HG03025 (cell line): Measurements from ENCODE around the gene SLC7A4.
"Not testable (repeated sequence)": the region's sequence is repeated elsewhere in the genome, so short reads cannot be mapped to it uniquely, and the experiment has no call there.

Experiments used
- ATAC-seq: cut with Tn5 transposase; IDR thresholded peaks from one replicate; pipeline ENCODE4 v1.9.1; 2021; ENCODE audit warnings: mild to moderate bottlenecking, moderate library complexity; ENCODE audit not compliant: unreplicated experiment, low FRiP score

SLC7A4 gene

DNA sequence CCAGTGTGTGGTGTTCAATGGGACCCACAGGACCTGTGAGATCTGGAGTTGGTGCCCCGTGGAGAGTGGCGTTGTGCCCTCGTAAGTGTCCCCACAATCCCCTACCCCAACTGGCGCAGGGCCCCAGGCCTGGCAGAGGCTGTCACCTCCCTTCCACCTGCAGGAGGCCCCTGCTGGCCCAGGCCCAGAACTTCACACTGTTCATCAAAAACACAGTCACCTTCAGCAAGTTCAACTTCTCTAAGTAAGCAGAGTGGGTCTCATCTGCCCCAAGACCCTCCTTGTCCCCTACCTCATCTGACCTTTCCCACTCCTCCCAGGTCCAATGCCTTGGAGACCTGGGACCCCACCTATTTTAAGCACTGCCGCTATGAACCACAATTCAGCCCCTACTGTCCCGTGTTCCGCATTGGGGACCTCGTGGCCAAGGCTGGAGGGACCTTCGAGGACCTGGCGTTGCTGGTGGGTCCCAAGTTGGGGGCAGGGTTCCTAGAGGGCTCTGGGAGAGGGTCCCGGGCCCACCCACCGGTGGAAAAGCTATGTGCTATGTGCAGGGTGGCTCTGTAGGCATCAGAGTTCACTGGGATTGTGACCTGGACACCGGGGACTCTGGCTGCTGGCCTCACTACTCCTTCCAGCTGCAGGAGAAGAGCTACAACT is 9.3 kb downstream of the SLC7A4 start:
- ATAC-seq, result no peak

DNA sequence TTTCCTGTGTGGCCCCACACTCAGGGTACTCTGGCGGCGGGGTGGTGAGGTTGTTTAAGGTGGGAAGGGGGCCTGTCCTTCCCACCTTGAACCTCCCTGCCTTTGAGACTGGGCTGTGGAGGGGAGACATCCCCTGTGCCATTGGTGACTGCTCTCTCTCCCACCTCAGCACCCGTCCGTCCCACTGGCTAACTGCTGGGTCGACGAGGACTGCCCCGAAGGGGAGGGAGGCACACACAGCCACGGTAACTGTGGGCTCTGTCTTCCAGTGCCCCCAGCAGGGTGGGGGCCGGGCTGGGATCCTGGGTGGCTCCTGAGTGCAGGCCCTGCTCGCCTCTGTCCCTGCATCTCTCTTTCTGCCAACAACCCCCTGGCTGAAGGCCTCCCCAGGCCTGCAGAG is 9.9 kb downstream of the SLC7A4 start:
- ATAC-seq, result no peak

DNA sequence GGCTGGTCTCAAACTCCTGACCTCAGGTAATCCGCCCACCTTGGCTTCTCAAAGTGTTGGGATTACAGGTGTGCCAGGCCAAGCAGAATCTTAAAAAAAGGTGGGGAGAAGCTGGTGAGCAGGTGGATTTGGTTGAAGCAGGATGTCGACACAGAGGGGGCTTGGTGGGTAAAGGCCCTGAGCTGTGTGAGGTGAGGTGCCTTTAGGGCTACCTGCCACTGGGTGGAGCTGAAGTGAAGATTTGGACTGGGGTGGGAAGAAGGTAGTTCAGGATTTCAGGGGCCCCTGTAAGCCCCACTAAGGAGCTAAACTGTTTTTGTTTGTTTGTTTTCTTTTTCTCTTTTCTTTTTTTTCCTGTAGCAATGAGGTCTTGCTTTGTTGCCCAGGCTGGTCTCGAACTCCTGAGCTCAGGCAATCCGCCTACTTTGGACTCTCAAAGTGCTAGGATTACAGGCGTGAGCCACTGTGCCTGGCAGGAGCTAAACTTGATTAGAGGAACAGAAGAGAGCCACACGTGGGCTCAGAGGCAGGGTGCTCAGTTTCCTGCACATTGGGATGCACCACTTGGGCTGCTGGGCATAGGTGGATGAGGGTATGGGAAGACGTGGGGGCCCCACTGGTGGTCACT is 11.4 kb downstream of the SLC7A4 start:
- ATAC-seq, result no peak

DNA sequence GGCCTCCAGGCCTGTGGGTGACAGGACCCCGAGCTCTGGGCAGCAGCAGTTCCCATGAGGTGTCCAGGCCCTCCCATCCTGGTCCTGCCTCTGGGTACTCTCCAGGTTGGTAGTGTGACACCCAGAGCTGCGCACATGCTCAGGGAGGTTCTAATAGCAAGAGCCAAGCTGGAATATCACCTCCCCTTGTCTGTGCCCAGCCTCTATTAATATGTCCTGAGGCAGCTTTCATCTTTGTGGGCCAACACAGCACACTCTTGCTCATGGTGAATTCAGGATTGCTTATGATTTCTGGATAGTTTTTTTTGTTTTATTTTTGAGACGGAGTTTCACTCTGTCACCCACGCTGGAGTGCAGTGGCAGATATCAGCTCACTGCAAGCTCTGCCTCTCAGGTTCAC is 14.0 kb downstream of the SLC7A4 start:
- ATAC-seq, result no peak

DNA sequence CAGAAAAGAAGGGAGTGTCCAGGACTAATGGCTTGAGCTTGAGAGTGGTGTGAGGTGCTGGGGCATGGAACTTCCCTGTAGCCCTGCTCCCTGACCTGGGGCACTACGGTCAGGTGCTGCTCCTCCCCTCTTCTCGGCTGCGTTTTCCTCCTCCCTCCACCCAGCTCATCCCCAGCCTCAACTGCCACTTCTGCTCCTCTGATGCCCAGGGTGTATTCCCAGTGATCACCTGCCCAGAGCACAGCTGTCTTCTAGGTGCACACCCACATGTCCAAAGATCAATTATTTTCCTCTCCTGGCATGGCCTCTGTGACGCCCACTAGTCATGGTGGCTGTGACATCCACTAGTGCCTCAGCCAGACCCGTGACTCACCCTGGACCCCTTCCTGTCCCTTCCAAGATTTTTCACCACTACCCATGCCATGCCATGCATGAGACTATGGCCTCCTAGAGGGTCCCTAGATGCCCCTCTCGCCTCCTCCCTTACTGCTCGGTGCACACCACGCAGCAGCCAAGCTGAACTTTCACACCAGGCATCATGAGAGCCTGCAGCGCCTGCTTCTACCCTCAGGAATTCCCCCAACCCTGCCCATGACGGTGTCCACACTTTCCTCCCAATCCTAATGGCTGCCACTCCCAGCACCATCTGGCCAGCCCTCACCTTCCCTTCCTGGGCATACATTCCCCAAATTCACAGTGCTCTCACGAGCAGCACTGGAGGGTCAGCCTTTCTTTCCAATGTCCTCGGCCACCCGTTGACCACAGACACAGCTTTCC is 15.5 kb downstream of the SLC7A4 start:
- ATAC-seq, result no peak

DNA sequence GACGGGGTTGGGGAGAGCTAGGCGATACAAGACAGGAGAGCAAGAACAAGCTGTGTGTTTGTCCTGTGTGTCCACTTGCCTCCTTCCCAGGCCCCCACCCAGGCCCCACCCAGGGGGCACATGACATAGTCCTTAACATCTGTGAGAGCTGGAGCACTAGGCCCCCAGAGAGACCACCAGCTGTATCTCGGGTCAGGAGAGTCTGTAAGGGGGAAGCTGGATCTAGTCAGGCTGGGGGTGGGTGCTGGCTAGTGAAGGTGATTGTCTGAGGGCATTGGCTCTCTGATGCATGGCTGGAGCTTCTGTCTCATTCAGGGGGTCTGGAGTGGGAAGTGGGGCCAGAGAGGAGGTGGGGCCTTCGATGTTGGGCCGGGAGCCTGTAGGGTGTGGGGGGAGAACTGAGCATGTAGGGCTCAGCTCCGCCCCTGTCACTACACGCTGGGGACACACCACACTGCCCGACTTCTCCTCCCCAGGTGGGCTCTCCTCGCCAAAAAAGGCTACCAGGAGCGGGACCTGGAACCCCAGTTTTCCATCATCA is 16.8 kb downstream of the SLC7A4 start:
- ATAC-seq, result no peak

DNA sequence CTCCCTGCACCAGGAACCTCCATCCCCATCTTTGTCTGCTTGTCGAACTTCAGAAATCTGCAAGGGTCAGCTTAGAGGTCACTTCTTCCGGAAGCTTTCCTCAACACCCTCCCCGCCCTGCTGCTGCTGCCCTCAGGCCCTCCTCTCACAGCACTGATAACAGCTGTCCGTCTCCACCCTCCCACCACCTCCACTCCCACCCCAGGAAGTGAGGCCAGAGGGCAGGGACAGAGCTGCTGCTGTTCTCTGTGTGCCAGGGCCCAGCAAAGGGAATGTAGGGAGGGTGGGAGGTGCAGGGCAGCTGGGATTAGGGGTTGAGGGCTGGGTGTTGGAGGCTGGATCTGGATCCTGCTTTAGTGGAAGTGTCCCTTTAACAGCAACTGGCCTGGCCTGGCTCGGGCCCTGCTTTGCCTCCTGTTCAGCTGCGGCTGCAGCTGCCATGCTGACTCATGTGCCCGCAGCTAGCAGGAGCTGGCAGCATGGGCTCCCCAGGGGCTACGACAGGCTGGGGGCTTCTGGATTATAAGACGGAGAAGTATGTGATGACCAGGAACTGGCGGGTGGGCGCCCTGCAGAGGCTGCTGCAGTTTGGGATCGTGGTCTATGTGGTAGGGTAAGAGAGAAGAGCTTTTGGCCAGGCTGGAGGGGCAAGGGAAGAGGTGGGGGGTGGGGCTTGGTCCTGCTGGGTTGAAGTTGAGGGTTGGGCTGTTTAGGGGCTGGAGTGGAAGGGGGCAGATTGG is 17.5 kb downstream of the SLC7A4 start, which contains the start of gene P2RX6:
P2RX6 (plus strand) TSS at position 440 of the 740 bp plus-strand sequence; CDS start at position 450, 10 bp downstream.
- no peak for ATAC-seq

DNA sequence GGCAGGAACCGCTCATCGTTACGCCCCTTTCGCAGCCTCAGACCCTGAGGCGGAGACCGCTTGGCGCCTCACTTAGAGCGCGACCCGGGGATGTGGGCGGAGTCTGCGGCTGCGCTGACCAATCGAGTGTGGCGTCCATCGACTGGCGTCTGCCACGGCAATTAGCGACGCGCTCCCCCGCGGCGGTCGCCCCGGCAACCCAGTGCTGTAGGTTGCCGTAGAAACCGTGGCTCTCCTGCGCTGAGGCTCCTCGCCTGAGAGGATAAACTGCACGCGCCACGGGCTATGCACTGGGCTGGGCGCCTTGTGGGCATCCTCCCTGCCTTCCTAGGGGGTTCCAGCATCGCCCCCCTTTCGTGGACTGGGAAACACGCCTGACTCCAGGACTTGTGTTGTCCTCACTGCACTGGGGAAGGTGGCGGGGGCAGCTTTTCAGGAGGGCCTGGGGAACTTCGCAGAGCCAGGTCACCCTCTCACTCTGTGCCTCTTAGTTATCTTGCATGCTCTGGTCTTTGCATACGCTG is 18.1 kb downstream of the SLC7A4 start:
- ATAC-seq, result peak; percentile 48

DNA sequence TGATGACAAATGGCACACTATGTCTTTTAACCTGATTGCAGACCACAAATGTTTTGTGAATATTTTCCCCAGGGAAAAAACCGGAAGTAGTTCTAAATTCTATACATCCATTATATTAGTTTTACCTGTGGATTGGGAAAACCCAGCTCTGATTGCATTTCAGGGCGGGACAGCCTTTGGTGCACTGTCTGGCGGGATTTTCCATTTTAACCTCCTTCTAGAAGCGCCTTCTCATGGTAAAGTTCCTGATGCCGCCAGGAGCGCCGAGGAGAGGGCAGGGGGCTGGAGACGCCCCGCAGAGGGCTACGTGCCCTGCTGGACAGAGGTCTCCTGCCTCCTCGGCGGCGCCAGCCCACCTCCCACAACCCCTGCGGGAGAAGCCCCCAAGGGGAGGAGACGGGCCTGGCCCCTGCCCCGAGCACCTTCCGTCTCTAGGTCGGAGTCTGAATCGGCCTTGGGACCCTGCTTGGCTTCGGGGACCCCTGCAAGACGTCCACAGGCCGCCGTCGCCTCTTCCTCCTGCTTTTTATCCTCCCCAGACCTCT is 18.6 kb downstream of the SLC7A4 start:
- ATAC-seq, result peak; percentile 10

DNA sequence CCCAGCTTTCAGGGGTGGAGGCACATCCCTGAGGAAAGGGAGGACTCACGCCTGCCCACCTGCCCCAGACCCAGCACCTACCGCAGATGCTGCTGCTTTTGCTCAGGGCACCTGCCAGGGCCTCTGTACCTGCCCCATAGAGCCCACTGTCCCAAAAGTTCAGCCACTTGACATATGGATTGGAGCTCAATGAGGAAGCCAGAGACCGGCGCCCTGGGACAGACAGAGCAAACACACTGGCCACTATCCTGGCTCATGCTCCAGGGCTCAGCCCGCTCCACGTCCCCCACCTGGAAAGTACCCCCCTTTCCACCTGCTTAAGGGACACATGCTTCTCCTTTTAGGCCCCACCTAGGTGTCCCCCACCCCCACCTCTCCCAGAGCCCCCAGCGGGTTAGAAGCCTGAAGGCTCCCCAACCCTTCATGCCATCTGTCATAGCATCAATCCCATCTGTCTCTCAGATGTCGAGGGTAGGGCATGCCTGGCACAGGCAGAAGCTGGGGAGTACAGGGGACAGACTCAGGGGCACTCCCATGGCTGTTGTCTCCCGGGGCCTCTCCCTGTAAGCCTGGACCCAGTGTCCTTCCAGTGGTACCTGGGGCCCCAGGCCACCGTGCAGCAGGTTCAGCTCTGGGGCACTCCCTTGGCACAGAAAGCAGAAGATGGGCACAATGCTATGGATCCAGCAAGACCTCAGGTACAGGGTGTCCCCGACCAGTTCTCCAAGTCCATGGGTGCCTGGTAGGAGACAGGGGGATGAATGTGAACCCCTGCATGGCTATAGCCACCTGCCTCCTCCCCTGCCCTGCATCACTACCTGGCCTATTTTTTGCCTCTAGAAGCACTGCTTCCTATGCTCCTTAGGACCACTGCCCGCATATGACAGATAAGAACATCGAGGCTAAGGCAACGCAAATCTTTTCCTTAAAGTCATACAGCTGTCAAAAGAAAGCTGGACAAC is 19.6 kb downstream of the SLC7A4 start:
- no peak for ATAC-seq

DNA sequence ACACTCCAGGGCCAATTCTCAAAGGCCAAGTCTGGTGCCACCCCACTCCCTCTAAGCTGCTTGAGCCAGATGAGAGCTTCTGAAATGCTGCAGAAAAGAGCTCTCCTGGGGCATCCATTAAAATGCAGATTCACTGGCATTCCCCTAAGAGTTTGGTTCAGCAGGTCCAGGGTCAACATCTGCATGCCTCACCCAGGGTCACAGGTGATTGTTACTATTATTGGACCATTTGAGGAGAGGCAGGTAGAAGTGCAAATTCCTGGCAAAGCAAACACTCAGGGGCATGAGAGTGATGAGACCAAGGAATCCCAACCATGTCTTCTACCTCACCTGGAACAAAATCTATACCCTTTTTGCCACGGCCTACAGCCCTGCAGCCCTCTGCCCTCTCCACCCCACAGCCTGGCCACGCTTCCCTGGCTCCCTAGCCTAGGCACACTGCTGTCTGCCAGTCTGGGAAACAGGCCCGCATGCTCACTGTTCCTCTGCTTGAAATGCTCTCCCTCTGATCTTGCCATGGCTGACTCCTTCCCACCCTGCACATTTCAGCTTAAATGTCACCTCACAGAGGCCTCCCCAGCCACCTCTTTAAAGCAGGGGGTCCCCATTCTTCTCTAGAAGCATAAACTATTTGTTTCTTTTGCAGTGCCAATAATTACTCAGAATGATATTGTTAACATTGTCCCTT is 21.8 kb downstream of the SLC7A4 start:
- no peak for ATAC-seq

DNA sequence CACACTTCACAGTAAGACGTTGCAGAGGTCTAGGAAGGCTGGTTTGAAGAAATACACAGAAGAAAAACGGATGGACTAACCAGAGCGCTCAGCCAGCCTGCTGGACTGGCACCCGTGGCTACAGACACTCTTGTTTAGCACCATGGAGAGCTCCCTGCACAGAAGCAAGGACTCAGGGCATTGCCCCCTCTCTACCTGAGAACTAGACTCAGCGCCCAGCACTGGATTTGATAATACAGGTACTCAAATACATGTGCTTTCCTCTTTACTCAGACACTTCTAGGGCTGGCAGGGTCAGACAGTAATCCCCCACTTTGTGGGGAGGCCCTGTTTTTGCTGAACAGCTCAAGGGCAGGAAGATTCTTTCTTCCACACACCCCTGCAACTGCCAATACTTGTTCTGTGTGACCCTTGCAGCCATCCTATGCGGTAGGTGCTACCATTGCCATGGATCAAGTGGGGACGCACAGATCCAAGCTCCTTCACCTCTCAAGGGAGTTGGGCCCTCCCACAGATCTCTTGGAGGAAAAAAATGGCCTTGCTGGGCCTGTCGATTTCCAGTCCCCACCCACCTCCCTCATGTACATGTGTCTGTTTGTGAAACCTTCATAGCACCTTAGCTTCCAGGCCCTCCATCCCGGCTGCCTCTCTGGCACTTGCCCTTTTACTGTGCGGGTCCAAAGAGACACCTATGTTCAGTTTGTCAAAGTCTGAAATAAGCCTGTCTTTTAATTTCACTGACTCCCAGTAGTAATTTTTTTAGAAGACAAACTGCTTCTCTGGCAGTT is 22.5 kb downstream of the SLC7A4 start:
- ATAC-seq, result no peak

DNA sequence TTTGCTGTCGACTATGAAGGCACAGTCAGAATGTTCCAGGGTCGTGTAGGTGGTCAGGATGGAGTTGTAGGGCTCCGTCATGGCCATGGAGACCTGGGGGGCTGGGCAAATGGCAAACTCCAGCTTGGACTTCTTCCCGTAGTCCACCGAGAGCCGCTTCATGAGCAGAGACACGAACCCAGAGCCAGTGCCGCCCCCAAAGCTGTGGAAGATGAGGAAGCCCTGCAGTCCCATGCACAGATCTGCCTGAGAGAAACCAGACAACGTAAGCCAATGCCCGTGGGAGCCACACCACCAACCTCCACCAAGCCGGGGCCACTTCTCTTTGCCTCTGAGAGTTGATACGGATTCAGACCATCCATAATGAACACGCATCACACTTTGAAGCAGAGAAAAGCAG is 23.2 kb downstream of the SLC7A4 start:
- not testable (repeated sequence) for ATAC-seq

DNA sequence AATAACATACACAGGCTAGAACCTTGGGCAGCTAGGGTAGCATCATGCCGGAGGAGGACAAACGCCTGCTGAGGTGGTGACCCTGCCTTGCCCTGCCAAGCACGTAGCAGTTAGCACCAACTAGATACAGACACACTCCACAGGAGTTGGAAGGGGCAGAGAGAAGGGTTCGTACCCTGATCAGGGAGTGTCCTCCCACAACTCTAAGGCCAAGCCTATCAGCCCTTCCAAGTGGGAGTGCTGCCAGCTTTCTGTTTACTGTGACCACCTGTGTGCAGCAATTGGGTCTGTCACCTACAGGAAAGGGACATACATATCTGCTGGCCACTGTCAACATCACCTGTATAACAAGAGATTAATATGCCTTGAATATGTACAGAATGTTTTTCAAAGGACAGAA is 28.6 kb downstream of the SLC7A4 start:
- ATAC-seq, result no peak

DNA sequence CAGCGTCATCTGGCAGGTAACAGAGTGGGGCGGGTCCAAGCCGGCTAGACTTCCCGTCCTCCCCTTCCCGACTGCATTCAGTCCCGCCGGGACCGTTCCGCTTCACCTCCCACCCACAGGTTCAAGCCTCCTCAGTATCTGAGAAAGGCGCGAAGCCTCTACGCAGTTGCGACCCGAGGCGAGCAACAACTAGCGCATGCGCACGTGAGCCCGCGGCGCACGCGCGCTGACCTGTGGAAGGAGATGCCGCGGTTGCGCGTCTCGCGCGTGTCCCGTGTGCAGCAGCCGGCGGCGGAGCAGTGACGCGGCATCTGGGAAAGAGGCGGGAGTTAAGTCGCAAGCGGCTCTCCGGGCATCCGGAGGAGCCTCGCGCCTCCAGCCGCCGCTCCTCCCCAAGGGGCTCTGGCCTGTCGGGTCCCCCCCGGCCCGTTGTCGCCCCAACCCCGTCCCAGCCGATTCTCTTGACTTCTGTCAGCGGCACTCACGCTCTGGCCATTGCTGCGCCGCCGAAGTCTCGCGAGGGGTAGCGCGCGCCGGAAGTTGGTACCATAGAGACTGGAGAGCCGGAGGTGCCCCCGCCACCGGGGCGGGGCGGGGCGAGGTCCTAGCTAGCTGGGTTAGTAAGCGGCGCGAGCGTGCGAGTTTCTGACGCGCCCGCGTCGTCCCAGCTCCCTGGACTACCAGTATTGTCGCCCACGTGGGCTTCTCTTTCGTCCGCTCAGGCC is 30.6 kb downstream of the SLC7A4 start, which contains the start of gene THAP7:
THAP7 (minus strand) TSS at position 518 of the 725 bp plus-strand sequence; CDS start at position 311, 207 bp downstream.
- peak; percentile 82 for ATAC-seq

DNA sequence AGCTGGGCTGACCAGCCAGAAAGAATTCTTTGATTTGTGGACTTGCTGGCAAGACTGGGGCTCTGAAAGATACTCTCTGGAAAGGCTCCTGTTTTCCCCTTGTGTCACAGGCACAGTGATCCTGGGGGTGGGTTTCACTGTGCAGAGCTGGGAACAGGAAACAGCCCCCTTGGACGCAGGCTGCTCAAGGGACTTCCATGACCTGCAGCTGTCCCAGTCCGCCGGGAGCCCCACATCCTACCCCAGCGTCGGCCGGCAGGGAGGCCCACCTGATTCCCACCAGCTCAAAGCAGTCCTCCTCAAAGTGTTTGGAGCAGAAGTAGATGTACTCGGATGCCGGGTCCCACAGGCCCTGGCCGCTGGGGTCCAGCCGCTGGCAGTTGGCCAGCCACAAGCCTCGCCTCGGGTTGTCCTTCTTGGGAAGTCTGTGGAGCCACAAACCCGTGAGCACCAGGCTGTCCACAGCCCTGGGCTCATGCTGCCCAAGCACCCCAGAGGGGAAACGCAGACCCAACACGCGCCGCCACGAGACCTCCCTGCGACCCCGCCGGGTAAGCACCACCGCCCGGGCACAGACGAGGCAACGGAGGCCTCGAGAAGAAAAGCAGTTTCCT is 31.3 kb downstream of the SLC7A4 start:
- no peak for ATAC-seq
